GM23338 (cell line): ENCODE data around the gene EHD2.
"Not testable (repeated sequence)": the region's sequence is repeated elsewhere in the genome, so short reads cannot be mapped to it uniquely, and the experiment has no call there.

Source experiments
- POLR2AphosphoS5 ChIP-seq: IDR thresholded peaks from 2 replicates; pipeline ENCODE4 v1.6.1; 2016; ENCODE audit warnings: antibody characterized with exemption, low read depth
- TF ChIP-seq, protein P1 (sequence below), 2 experiments: fragments of 200-600 bp in 1 of 2; sonication (generic) in 1 of 2; conservative IDR thresholded peaks; 2 replicates each; pipeline versions ENCODE4 v1.5.1 to v1.6.1; 2016 to 2017; ENCODE audit warnings: antibody characterized with exemption in 2 of 2, low read depth in 2 of 2, mild to moderate bottlenecking in 2 of 2, moderate library complexity in 1 of 2

DNA sequence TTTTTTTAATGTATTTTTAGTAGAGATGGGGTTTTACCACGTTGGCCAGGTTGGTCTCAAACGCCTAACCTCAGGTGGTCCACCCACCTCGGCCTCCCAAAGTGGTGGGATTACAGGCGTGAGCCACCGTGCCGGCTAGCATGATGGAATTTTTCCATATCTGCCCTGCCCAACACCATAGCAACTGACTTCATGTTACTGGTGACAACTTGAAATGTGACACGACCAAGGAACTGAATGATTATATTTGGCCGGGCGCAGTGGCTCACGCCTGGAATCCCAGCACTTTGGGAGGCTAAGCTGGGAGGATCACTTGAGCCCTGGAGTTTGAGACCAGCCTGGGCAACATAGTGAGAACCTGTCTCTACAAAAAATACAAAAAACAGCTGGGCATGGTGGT is 74.1 kb downstream of the EHD2 start:
- TF ChIP-seq, protein P1, sequence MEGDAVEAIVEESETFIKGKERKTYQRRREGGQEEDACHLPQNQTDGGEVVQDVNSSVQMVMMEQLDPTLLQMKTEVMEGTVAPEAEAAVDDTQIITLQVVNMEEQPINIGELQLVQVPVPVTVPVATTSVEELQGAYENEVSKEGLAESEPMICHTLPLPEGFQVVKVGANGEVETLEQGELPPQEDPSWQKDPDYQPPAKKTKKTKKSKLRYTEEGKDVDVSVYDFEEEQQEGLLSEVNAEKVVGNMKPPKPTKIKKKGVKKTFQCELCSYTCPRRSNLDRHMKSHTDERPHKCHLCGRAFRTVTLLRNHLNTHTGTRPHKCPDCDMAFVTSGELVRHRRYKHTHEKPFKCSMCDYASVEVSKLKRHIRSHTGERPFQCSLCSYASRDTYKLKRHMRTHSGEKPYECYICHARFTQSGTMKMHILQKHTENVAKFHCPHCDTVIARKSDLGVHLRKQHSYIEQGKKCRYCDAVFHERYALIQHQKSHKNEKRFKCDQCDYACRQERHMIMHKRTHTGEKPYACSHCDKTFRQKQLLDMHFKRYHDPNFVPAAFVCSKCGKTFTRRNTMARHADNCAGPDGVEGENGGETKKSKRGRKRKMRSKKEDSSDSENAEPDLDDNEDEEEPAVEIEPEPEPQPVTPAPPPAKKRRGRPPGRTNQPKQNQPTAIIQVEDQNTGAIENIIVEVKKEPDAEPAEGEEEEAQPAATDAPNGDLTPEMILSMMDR (conservative IDR thresholded peaks at IDR 0.05; ENCODE audit: low read depth in 2 of 2): not testable (repeated sequence)
- not testable (repeated sequence) for TF ChIP-seq POLR2AphosphoS5
